GM12892 (cell line): ENCODE data around the gene BABAM2.
"Not testable (repeated sequence)": the region's sequence is repeated elsewhere in the genome, so short reads cannot be mapped to it uniquely, and the experiment has no call there.

Source experiments
- POLR2A ChIP-seq: IDR thresholded peaks from 2 replicates; pipeline ENCODE4 v1.6.1; 2011; ENCODE audit warnings: low read depth, low read length, control low read depth
- POLR2AphosphoS5 ChIP-seq: IDR thresholded peaks from 2 replicates; pipeline ENCODE4 v1.6.1; 2011; ENCODE audit warnings: low read depth, low read length, control low read depth
- TAF1 ChIP-seq: IDR thresholded peaks from 2 replicates; pipeline ENCODE4 v1.6.1; 2011; ENCODE audit warnings: low read depth, mild to moderate bottlenecking, control low read depth, low read length, borderline replicate concordance

- TF ChIP-seq POLR2AphosphoS5, TAF1, POLR2A: not testable (repeated sequence)
These were observed 444.7 kb downstream of the BABAM2 start for GRCh38 chr2:28335265-28335664.
